ENCODE results near the gene EFCAB10. TPM values are rescaled to one million over a fixed set of nuclear protein-coding genes. Genes with fewer than 3 reads are reported as not detected.

EFCAB10 gene
- total and polyA plus RNA-seq, 2 of the 13 experiments (the other 11 are each of a cell fraction or from before 2014, with no cell fraction given) = 0.40 TPM; not detected in 1

GRCh38 chr7:105618016-105618296 lies 36.7 kb upstream of the EFCAB10 start (continued):
- TF ChIP-seq FOXP4 (CRISPR knock-in tag; IDR thresholded peaks at IDR 0.05) = no peak

GRCh38 chr7:105617280-105618015 lies 36.2 kb upstream of the EFCAB10 start:
- Histone ChIP-seq H3K9me3 (ENCODE audit: low read length) (no peaks in the 10 kb centered on the region), H3K79me2 (ENCODE audit: insufficient read depth, low read length) (no peaks in the 10 kb centered on the region), H3K36me3 (replicated peaks in 1 of 2; ENCODE audit: control insufficient read depth in 1 of 2, insufficient read depth in 2 of 2, low read length in 2 of 2) (peaks cover 2 to 3% of the 10 kb centered on the region in 2 experiments; a peak in 2 of 5 replicates), H4K20me1 (ENCODE audit: insufficient read depth, low read length) (no peaks in the 10 kb centered on the region), H3K27me3 (ENCODE audit: control insufficient read depth in 1 of 2, insufficient read depth in 2 of 2, low read length in 2 of 2) (no peaks in the 10 kb centered on the region), H3K9ac (ENCODE audit: insufficient read depth, low read depth, low read length) (no peak overlapping the region), H3K4me3 (replicated peaks in 1 of 3; ENCODE audit: insufficient read depth in 1 of 3, low read depth in 2 of 3, low read length in 3 of 3) (no peak overlapping the region), H3K27ac (ENCODE audit: extremely low read length, insufficient read depth, low read length) (no peak overlapping the region), H3K4me1 (ENCODE audit: insufficient read depth, low read length) (no peaks in the 10 kb centered on the region), H2AFZ (ENCODE audit: low read length) (no peak overlapping the region), H3K4me2 (ENCODE audit: low read depth, low read length) (no peak overlapping the region)
- ATAC-seq (no peak), DNase-seq (ENCODE audit: low spot score) (no peak), FAIRE-seq (no peak)
- ChIA-PET CTCF (ENCODE audit: low intra/inter-chr PET ratio, low total read pairs) (no interaction called here), POLR2A (no interaction called here)
- BruUV-seq (replicated peaks) = no TSS peak
- intact Hi-C loops (cut with micrococcal nuclease; ENCODE audit: unreplicated experiment) (no loop called here), in situ Hi-C loops (cut with HindIII; ENCODE audit: extremely low pct_ligation_motif_present, low pct_unique_long_range_greater_than_20kb) (no loop called here)
- 94% methylated on average over 13 of the region's 14 CpGs for WGBS (ENCODE audit: low lambda C conversion rate)
- TF ChIP-seq SP2 (CRISPR knock-in tag; IDR thresholded peaks at IDR 0.05) (no peak), ZBTB2 (CRISPR knock-in tag; IDR thresholded peaks at IDR 0.05; ENCODE audit: low read depth) (no peak), ZNF354B (CRISPR knock-in tag; IDR thresholded peaks at IDR 0.05) (no peak), CBFB (CRISPR knock-in tag; IDR thresholded peaks at IDR 0.05) (no peak), ELF1 (CRISPR knock-in tag; IDR thresholded peaks at IDR 0.05) (no peak), BATF2 (CRISPR knock-in tag; IDR thresholded peaks at IDR 0.05) (no peak), KMT2A (CRISPR knock-in tag; IDR thresholded peaks at IDR 0.05) (no peak), ZNF33A (CRISPR knock-in tag; IDR thresholded peaks at IDR 0.05; ENCODE audit: borderline replicate concordance) (no peak), ZNF460 (CRISPR knock-in tag; IDR thresholded peaks at IDR 0.05; ENCODE audit: borderline replicate concordance) (no peak), YY1 (IDR thresholded peaks at IDR 0.05; ENCODE audit: insufficient read depth, insufficient replicate concordance, low read depth, low read length) (no peak)
